GM21619 (cell line): ENCODE data around the gene RAD51AP1.

ENCODE experiments used
- ATAC-seq: cut with Tn5 transposase; IDR thresholded peaks from one replicate; pipeline ENCODE4 v1.9.1; 2021; ENCODE audit not compliant: unreplicated experiment

RAD51AP1 gene

DNA sequence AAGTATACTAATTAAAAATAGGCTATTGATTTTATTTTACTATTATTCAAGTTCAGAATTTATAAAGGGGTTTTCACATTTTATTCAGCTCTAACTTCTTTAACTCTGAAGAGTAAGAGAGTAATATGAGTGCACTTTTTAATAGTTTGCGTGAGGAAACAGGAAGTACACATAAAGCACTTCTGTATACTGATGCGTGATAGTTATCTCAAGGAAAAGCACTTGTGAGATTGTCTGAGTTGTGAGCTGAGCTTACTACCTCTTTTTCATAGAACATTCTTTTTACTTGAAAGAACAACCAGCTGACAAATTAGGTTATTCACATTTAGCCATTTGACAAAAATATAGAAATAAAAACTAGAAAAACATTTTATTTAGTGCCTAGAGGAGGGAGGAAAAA, 1.9 kb downstream of the RAD51AP1 start:
- ATAC-seq: no peak

DNA sequence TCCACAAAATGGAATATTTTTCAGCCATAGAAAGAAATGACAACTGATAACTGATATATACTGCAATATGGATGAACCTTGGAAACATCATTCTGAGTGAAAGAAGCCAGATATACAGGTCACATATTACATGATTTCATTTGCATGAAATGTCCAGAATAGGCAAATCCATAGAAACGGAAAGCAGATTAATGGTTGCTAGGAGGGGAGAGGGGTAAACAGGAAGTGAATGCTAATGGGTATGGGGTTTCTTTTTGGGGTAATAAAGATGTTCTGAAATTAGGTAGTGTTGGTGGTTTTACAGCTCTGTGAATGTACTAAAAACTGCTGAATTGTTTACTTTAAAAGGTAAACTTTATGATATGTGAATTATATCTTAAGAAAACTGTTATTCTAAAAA, 6.5 kb downstream of the RAD51AP1 start:
- ATAC-seq: no peak

DNA sequence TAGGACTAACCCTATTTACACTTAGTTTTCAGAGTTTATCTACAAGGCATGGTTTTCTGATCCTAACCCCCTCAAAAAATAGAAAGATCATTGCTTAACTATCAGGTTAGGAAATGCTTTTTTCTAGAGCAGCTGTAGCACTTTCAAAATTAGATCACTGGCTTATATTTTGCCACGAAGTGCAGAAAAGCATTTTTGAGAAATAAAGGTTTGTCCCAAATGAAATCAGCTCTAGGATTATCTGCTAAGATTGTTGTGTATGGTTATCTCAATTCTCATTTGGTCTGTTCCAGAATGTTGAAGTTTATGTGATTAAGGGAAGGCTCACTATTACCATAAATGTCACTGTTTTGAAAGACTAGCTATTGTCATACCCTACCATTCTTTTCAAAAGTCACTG, 13.5 kb downstream of the RAD51AP1 start:
- no peak for ATAC-seq

DNA sequence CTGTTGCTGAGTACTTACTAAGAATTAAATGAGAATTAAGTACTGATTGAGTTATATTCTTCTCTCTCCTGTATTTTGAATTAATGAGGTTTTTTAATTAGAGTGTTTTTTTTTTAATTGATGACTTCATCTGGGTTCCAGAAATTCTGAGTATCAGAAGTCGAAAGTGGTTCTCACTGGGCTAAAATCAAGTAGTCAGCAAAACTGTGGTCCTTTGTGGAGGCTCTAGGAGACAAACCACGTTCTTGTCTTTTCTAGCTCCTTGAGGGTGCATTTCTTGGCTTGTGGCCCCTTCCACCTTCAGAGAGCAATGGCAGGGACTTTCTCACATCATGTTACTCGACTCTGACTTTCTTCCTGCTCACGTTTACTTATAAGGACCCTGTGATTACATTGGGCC, 15.3 kb downstream of the RAD51AP1 start:
- ATAC-seq: no peak

DNA sequence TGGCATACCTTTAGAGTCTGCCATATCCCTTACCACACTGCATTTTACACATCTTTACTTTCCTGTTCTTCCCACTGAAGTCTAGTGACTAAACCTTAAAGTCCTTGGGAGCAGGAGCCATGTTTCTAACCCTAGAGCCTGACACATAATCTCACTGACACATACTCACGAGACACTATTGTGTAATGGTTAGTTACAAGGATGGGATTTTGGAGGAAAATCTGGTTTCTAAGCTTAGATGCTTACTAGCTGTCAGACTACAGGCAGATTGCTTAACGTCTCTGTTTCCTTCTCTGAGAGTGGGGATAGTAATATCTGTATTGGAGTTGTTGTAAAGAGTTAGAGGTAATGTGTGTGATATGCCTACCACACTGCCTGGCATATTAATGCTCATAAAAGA, 17.1 kb downstream of the RAD51AP1 start:
- ATAC-seq: no peak

DNA sequence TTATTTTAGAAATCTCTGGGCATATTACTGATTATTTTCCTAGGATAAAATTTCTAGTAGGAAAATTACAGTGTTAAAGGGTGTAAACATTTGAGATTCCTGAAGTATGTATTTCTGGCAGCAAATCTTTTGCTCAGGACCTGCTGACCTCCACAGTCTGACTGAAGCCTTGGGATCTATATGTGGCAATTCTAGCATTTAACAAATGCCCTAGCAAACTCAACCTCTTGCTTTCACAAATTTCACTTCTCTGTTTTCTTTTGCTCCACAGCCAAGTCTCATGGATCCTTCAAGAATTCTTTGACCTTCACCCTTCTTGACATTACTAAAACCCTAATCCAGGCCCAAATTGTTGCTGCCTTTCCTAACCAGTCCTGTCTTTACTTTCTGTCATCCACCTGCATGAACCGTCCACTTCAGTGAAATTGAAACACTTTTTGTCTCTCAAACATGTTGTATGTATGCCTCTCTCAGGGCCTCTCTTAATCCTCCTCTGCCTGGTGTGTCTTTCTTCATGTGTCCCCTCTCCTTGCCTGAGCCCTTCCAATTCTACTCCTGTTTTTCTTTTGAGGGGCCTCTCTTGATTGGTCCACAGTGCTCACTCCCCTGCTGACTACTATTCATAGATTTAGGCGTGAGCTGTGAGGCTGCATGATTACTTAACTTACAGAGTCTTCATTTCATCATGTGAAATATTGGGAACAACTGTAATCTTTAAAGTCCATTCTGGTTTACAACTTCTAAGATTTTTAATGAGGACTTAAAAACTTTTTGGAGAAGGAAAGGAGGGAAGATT, 18.2 kb downstream of the RAD51AP1 start:
- ATAC-seq: no peak

DNA sequence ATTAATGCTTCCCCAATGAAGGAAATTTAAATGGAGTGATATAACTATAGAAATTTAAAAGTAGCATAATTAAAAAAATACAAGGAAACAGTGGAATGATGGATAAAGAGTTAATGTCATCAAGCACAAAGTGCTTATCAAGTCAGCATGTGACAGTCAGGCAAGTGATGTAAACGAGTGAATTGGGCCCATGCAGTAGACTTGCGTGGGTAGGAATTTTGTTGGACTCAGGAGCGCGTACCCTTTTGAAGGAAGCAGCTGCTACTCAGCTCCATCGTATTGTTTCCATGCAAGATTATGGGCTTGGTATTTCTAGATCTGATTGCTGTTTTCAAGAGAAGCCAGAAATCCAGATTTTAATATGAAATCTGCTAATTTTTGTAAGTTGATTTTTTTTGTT, 18.9 kb downstream of the RAD51AP1 start:
- ATAC-seq: no peak

DNA sequence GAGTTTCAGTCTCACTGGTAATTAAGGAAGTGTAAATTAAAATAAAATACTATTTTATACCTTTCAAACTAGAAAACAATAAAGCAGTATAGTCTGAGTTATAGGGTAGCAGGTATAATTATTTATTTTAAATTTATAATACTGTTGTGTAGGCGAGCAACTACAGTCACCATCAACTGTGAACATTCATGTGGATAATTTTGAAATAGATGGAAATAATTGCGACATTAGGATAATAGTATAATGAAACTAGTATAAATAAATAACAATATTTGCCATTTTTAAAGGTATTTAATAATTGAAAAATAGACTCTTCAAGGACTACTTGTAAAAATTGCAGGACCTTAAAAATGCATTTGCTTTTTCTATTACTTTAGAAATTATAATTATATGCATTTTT, 19.5 kb downstream of the RAD51AP1 start:
- ATAC-seq: no peak

DNA sequence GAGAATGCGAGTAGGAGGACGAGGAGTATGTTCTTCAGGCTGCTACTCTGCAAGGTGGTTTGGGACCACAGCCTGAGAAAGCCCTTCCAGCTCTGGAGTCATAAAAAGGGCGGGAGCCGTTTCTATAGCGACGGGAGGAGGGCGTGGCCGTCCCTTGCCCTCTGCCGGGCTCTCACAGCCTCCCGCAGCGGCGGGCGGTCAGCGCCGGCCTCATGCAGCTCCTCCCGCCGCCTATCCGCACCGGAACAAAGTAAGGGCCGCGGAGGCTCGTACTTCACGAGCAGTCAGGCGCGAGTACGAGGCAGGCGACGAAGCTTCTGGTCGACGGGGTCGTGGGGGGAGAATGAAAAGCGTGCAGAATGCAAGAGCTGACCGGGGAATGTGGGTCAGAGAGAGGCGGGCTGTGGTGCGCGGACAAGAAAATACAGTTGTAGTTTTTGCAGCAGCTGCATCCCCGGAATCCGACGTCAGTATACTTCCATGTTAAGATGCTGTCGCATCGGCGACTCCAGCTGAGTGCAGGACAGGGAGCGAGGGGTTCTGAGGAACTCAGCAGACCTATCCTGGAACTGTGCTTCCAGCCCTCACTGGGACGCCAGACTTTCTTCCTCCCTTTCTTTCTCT, 23.5 kb downstream of the RAD51AP1 start, which contains the start of gene DYRK4:
TSS of gene DYRK4 (plus strand) at position 175 of the 624 bp plus-strand sequence. CDS start at position 213, 38 bp downstream.
- no peak for ATAC-seq

DNA sequence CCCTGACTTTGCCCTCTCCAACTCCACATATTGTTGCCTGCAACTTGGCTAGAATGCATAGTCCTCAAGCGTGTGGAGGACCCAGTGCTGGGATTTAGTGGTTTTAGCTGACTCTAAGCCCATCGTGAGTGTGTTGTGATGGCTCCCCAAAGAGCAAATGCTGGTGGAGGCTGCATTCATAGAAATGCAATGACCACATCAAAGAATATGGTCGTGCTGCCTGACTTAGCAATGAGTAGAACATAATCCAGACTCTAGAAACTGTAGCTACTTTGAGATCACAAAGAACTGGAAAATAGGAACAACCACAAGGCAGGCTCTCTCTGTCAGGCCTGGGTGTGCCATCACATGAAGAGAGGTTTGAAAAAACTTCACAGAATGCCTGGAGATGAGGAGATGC, 24.6 kb downstream of the RAD51AP1 start:
- ATAC-seq: no peak

DNA sequence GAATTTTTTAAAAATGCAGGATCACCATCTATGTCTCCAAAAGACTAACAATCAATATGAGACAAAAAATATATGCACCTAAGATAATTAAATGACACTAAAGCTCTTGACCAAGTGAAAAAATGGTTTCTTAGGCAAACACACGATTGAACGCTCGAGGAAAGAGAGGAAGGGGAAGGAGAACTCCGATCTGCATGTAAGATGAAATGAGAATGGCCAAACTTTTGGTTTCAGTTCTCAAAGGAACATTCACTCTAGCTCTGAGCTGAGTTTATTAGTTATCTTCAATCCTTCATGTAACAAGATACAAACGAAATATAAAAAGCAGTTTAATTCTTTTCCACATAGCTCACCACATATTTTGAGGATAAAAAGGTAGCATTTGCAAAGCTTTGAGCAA, 26.1 kb downstream of the RAD51AP1 start:
- no peak for ATAC-seq

DNA sequence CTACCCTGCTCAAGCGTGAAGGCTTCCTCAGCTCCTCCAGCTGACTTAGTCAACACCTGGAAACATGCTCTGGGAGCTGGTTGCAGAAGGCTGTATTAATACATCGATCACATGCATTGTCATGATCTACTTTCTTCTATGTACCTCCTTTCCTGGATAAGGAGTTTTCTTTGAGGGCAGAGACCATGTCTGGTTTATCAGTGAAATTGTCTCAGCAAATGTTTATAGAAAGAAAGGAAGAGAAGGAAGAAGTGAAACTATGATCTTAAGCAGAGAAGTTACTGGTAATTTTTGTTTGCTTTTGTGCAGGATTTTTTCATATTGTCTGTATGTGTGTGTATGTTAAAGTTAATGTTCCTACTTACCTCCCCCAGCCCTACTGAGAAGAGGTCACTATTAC, 27.8 kb downstream of the RAD51AP1 start:
- ATAC-seq: no peak

DNA sequence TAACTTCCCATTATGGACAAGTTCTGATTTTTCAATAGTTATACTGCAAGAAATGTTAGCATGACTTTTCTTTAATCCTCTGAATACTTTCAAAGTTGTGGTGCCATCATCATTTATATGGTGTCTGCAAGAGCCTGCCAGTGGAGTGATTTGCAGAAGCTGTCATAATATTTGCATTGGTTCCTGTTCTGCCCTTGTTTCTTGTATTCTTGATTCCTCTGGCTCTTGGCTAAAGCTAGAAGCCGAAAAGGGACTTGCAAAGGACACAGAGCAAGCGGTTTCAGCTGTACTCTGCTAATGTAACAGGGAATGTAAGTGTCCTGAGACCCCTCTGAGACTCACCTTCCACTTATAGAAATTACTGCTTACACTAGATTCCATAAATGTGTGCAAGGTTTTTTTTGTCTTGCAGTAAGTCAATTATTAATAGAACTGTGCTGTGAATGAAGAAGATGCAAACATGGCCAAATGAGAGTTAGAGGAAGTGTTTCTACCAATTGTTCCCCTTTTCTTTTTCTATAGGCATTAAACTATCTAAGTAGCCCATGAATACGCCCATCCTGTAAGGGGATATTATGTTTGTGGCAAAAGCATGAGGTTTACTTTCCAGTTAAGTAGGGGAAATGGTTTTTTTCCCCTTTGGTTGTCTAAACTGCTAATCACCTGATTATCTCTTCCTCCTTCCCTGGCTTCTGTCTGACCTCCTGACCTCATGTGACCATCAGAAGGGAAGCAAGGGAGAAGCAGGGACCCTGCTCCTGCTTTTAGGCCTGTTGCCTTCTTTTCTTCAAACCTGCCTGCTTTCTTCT, 28.6 kb downstream of the RAD51AP1 start:
- ATAC-seq: no peak

DNA sequence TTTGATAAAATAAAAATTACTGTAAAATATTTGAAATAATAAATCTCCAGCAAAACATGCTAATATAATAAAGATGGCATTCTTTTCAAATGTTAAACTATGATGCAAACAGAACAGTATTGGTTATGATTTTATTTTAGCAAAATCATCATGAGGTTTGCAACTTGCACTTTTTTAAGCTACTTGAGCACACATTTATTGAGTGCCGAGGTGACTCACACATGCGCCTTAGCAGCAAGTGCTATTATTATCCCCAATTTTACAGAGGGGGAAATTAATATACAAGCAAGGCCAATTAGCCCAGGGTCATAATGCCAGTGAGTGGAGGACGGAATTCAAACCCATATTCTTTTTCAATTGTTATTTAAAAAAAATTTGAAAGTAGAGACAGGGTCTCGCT, 30.6 kb downstream of the RAD51AP1 start:
- ATAC-seq: no peak

DNA sequence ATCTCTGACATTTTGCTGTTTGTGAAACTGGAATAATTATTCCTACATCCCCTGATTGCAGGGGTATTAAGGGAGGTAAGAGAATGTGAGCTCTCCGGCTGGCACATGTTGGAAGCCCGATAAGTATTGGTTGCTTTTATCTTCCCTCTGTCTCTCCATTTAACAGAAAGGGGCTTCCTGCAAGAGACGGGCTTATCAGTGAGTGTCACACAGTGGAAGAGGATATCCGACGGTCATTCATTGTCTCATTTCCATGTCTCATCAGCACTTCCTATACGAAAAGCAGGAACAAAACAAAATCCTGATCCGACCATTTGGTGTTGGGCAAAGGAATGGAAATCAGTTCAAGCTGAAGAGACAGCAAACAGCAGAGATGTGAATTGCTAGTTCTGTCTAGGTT, 34.0 kb downstream of the RAD51AP1 start:
- no peak for ATAC-seq

DNA sequence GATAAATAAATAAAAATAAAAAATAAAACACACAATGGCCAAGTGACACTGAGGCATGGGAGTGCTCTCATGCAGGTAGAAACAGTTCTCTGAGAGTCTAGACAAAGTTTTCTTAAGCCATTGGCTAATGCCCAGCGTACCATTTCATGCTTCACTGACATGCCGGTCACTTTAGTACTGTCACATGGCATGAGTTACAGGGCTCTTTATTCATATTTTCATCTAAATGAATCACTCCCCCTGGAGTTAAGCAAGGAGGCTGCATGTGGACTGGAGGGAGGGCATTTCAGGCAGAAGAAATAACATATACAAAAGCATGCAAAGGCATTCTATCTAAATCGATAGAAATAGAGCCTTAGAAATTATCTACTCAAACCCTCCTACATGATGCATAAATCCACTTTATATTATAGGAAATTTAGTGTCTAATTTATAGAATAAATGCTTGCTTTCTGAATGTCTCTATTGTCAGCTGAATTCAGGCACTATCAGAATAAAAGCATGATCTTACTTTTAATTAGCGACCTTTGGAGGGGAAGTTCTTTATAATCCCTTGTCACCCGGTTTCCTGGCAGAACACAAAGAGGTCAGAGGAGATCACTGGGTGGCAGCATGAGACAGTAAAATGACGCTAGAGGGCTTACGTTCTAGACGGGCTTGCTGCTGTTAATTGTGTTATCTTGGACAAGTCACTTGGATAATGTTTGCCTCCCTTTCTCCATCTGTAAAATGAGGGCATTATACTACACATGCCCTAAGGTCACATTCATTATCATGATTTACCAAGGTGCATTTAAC, 40.8 kb downstream of the RAD51AP1 start:
- no peak for ATAC-seq

DNA sequence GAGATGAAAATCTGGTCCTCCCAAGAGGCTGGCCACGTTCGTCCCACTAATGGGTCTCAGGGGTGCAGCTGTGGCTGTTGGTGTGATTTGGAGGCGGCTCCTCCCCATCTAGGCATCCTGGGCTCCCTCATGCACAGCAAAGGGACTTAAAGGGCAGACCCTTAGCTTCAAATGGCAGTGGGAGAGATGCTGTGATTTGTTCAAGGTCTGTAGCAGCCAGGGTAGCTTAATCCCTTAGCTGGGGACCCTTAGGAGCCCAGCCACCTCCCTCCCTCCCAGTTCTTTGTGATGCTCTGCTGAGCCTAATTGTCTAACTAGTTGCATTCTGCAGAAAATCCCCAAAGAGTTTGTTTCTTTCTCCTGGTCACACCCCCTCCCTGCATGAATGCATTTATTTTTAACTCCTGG, 41.6 kb downstream of the RAD51AP1 start:
- no peak for ATAC-seq

DNA sequence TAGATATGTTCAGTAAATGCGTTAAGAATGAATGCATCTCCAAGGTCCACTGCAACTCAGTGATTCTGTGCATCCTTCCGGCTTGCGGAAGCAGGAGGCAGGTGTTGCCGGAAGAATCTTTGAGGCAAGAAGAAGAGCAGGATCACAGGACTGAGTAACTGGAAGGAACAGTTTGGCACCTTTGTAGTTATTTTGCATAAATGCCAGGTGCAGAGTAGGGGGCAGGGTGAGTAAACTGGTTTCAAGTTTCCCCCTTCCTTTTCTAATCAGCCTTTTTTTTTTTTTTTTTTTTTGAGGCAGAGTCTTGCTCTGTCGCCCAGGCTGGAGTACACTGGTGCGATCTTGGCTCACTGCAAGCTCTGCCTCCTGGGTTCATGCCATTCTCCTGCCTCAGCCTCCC, 45.6 kb downstream of the RAD51AP1 start:
- no peak for ATAC-seq

DNA sequence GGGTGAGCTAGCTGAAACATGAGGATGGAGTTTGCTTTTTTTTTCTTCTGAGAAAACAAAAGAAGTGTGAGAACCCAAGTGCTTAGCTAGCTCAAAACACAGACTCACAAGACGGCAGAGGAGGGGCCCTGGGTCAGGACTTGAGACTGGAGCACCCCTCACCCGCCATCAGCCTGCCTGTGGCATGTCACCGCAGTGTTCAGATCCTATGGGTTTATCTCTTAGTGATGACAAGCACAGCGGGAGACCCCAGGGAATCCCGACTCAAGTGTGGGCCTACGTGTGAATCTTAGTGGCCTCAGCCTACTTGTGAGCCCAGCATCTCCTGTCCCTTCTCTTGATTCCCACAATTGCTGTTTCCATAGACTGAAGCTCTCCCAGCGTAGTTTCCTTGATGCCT, 46.2 kb downstream of the RAD51AP1 start:
- ATAC-seq: no peak

DNA sequence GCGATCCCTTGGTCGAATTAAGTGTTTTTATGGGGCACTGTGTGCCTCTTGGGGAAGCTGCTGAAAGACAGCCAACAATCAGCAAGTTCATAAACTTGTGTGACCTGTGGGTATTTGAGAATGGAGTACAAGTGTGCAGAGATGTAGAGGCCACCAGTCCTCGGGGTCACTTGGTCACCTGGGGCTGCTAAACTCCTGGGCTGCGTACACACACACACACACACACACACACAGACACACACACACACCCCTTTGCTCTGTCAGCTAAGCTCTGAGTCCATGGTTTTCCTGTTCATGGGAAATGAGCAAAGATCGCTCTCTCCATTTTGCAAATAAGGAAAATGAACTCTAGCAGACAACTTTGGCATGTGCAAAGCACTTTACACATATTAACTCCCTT, 47.8 kb downstream of the RAD51AP1 start:
- no peak for ATAC-seq

DNA sequence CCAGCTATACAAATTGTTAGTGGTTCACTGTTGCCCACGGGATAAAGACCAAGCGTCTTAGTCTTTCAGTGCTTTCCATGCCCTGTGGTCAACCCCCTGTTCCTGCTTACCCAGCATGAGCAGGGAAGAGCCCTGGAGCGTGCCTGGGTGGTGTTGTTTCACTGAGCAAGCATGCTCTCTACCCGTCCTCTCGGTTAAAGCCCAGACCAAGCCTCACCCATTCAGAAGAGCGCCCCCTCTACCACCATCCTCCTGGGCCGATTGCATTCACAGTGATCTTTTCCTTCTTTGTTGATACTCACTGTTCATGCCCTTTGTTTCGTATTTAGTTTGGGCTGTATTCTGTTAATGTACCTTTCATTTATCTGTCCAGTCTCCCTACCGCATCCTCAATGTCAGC, 48.4 kb downstream of the RAD51AP1 start:
- ATAC-seq: no peak
